HepG2 (cell line): ENCODE measurements around the gene NFILZ. TPM values are rescaled to one million over a fixed set of nuclear protein-coding genes. Genes with fewer than 3 reads are reported as not detected.
A peak's percentile ranks its signal among the peaks of the same experiment; 100 is the strongest.

ENCODE experiments used
- ARID2 ChIP-seq: sonication (generic); formaldehyde crosslinking; IDR thresholded peaks from 2 replicates; pipeline ENCODE4 v1.8.1; 2022; ENCODE audit warnings: mild to moderate bottlenecking, missing genetic modification reagents, borderline replicate concordance
- ETV5 ChIP-seq: IDR thresholded peaks from 2 replicates; pipeline ENCODE4 v1.6.1; 2018; ENCODE audit warnings: missing biosample characterization, missing genetic modification reagents, inconsistent platforms, borderline replicate concordance
- GABPA ChIP-seq, 2 experiments: IDR thresholded peaks; 2 replicates each; pipeline ENCODE4 v1.6.1; 2011 to 2016; ENCODE audit warnings: low read depth in 2 of 2, low read length in 1 of 2, missing biosample characterization in 1 of 2, missing genetic modification characterization in 1 of 2
- HMGXB4 ChIP-seq, 2 experiments: sonication (generic) in 1 of 2; formaldehyde crosslinking in 1 of 2; IDR thresholded peaks; 2 replicates each; pipeline versions ENCODE4 v1.4.0 to v1.6.1; 2018 to 2020; ENCODE audit warnings: missing genetic modification reagents in 2 of 2, borderline replicate concordance in 1 of 2, low read depth in 1 of 2, mild to moderate bottlenecking in 1 of 2, missing biosample characterization in 1 of 2
- KAT2B ChIP-seq: fragments of 150-350 bp; IDR thresholded peaks from 2 replicates; pipeline ENCODE4 v1.6.1; 2014; ENCODE audit warnings: low read depth, low read length, borderline replicate concordance
- MED1 ChIP-seq: sonication (generic); formaldehyde crosslinking; IDR thresholded peaks from 2 replicates; pipeline ENCODE4 v1.4.0; 2020; ENCODE audit warnings: missing genetic modification reagents
- MIER2 ChIP-seq: IDR thresholded peaks from 2 replicates; pipeline ENCODE4 v1.6.1; 2016; ENCODE audit warnings: missing biosample characterization, missing genetic modification reagents
- PHF5A ChIP-seq: IDR thresholded peaks from one replicate; pipeline ENCODE4 v1.6.1; 2018; ENCODE audit warnings: low read depth, missing genetic modification reagents; ENCODE audit not compliant: unreplicated experiment
- RXRB ChIP-seq: IDR thresholded peaks from 2 replicates; pipeline ENCODE4 v1.6.1; 2016; ENCODE audit warnings: borderline replicate concordance, missing genetic modification reagents, missing compliant biosample characterization
- SOX6 ChIP-seq, 2 experiments: fragments of 450-650 bp in 1 of 2; sonication (generic) in 1 of 2; formaldehyde crosslinking in 1 of 2; IDR thresholded peaks; 2 replicates each; pipeline versions ENCODE4 v1.4.0 to v1.6.1; 2017 to 2020; ENCODE audit warnings: antibody characterized with exemption in 1 of 2, mild to moderate bottlenecking in 1 of 2, missing genetic modification reagents in 1 of 2
- SRSF4 ChIP-seq: fragments of 200-400 bp; formaldehyde crosslinking; IDR thresholded peaks from one replicate; pipeline ENCODE4 v1.6.1; 2018; ENCODE audit warnings: mild to moderate bottlenecking, low read depth, low read length, moderate library complexity; ENCODE audit not compliant: poor library complexity, severe bottlenecking
- XRCC5 ChIP-seq: fragments of 200-400 bp; formaldehyde crosslinking; optimal IDR thresholded peaks from 2 replicates; pipeline ENCODE3; 2017; ENCODE audit warnings: mild to moderate bottlenecking, low read length
- YEATS4 ChIP-seq: sonication (generic); formaldehyde crosslinking; IDR thresholded peaks from 2 replicates; pipeline ENCODE4 v1.4.0; 2020; ENCODE audit warnings: missing genetic modification reagents, borderline replicate concordance
- ZNF510 ChIP-seq: sonication (generic); formaldehyde crosslinking; IDR thresholded peaks from 2 replicates; pipeline ENCODE4 v1.4.0; 2020; ENCODE audit warnings: low read depth, mild to moderate bottlenecking, missing genetic modification reagents
- polyA plus RNA-seq, 8 experiments: library from polyadenylated mRNA; depleted of rRNA in 3 of 8; stranded (reverse) in 7 of 8; unstranded in 1 of 8; fragments of >200 nt; fragmentation: Illumina TruSeq in 4 of 8; extraction: Trizol in 4 of 8; gene quantifications; 2 replicates each; pipeline versions ENCODE4 v1.2.1 to v1.2.3, GENCODE V29; 2011 to 2016; ENCODE audit warnings: low read depth in 4 of 8, missing spikeins in 1 of 8, mixed read lengths in 1 of 8; ENCODE audit not compliant: insufficient read depth in 1 of 8
- total RNA-seq, 5 experiments: library from RNA; depleted of rRNA; stranded (reverse); fragments of >200 nt; fragmentation: Illumina TruSeq; extraction: Trizol; gene quantifications; 2 replicates each; pipeline ENCODE4 v1.2.3, GENCODE V29; 2016; ENCODE audit warnings: low read depth in 1 of 5
- TF ChIP-seq, protein P1 (sequence below): sonication (generic); formaldehyde crosslinking; IDR thresholded peaks from 2 replicates; pipeline ENCODE4 v1.4.0; 2020; ENCODE audit warnings: mild to moderate bottlenecking, missing genetic modification reagents
- TF ChIP-seq, protein P2 (sequence below): sonication (generic); formaldehyde crosslinking; IDR thresholded peaks from 2 replicates; pipeline ENCODE4 v1.4.0; 2020; ENCODE audit warnings: missing genetic modification reagents
- TF ChIP-seq, protein P3 (sequence below): sonication (generic); formaldehyde crosslinking; conservative IDR thresholded peaks from 2 replicates; pipeline ENCODE4 v1.8.1; 2023; ENCODE audit warnings: missing genetic modification reagents
- TF ChIP-seq, protein P4 (sequence below): sonication (generic); formaldehyde crosslinking; IDR thresholded peaks from 2 replicates; pipeline ENCODE4 v1.4.0; 2020; ENCODE audit warnings: missing genetic modification reagents

NFILZ gene
- total and polyA plus RNA-seq, 2 of the 13 experiments (the other 11 are each of a cell fraction or from before 2014, with no cell fraction given): not detected

- TF ChIP-seq RXRB (CRISPR knock-in tag) (peak; percentile 47; the same call in 1 of the 2 replicates), SOX6 (IDR thresholded peaks at IDR 0.05) (no peak), SOX6 (CRISPR knock-in tag; IDR thresholded peaks at IDR 0.05) (peak; percentile 31; the same call in 1 of the 2 replicates), KAT2B (no peak), XRCC5 (peak; percentile 97), SRSF4 (no peak), YEATS4 (CRISPR knock-in tag) (no peak), ZNF510 (CRISPR knock-in tag) (no peak), PHF5A (no peak), ETV5 (CRISPR knock-in tag) (peak; percentile 89), HMGXB4 (CRISPR knock-in tag; IDR thresholded peaks at IDR 0.05; ENCODE audit: borderline replicate concordance in 1 of 2, low read depth in 1 of 2) (peak; percentile 73 to 87), MIER2 (peak; percentile 57; the same call in 1 of the 2 replicates), ARID2 (CRISPR knock-in tag) (no peak), MED1 (CRISPR knock-in tag) (no peak), GABPA (IDR thresholded peaks at IDR 0.05; ENCODE audit: low read depth, low read length) (no peak), GABPA (CRISPR knock-in tag; IDR thresholded peaks at IDR 0.05; ENCODE audit: low read depth) (peak; percentile 72)
- TF ChIP-seq, protein P1, sequence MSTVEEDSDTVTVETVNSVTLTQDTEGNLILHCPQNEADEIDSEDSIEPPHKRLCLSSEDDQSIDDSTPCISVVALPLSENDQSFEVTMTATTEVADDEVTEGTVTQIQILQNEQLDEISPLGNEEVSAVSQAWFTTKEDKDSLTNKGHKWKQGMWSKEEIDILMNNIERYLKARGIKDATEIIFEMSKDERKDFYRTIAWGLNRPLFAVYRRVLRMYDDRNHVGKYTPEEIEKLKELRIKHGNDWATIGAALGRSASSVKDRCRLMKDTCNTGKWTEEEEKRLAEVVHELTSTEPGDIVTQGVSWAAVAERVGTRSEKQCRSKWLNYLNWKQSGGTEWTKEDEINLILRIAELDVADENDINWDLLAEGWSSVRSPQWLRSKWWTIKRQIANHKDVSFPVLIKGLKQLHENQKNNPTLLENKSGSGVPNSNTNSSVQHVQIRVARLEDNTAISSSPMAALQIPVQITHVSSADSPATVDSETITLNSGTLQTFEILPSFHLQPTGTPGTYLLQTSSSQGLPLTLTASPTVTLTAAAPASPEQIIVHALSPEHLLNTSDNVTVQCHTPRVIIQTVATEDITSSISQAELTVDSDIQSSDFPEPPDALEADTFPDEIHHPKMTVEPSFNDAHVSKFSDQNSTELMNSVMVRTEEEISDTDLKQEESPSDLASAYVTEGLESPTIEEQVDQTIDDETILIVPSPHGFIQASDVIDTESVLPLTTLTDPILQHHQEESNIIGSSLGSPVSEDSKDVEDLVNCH: no peak
- TF ChIP-seq, protein P2, sequence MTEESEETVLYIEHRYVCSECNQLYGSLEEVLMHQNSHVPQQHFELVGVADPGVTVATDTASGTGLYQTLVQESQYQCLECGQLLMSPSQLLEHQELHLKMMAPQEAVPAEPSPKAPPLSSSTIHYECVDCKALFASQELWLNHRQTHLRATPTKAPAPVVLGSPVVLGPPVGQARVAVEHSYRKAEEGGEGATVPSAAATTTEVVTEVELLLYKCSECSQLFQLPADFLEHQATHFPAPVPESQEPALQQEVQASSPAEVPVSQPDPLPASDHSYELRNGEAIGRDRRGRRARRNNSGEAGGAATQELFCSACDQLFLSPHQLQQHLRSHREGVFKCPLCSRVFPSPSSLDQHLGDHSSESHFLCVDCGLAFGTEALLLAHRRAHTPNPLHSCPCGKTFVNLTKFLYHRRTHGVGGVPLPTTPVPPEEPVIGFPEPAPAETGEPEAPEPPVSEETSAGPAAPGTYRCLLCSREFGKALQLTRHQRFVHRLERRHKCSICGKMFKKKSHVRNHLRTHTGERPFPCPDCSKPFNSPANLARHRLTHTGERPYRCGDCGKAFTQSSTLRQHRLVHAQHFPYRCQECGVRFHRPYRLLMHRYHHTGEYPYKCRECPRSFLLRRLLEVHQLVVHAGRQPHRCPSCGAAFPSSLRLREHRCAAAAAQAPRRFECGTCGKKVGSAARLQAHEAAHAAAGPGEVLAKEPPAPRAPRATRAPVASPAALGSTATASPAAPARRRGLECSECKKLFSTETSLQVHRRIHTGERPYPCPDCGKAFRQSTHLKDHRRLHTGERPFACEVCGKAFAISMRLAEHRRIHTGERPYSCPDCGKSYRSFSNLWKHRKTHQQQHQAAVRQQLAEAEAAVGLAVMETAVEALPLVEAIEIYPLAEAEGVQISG: peak; percentile 41
- TF ChIP-seq, protein P3, sequence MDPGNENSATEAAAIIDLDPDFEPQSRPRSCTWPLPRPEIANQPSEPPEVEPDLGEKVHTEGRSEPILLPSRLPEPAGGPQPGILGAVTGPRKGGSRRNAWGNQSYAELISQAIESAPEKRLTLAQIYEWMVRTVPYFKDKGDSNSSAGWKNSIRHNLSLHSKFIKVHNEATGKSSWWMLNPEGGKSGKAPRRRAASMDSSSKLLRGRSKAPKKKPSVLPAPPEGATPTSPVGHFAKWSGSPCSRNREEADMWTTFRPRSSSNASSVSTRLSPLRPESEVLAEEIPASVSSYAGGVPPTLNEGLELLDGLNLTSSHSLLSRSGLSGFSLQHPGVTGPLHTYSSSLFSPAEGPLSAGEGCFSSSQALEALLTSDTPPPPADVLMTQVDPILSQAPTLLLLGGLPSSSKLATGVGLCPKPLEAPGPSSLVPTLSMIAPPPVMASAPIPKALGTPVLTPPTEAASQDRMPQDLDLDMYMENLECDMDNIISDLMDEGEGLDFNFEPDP (CRISPR knock-in tag): no peak
- TF ChIP-seq, protein P4, sequence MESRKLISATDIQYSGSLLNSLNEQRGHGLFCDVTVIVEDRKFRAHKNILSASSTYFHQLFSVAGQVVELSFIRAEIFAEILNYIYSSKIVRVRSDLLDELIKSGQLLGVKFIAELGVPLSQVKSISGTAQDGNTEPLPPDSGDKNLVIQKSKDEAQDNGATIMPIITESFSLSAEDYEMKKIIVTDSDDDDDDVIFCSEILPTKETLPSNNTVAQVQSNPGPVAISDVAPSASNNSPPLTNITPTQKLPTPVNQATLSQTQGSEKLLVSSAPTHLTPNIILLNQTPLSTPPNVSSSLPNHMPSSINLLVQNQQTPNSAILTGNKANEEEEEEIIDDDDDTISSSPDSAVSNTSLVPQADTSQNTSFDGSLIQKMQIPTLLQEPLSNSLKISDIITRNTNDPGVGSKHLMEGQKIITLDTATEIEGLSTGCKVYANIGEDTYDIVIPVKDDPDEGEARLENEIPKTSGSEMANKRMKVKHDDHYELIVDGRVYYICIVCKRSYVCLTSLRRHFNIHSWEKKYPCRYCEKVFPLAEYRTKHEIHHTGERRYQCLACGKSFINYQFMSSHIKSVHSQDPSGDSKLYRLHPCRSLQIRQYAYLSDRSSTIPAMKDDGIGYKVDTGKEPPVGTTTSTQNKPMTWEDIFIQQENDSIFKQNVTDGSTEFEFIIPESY (CRISPR knock-in tag): peak; percentile 70
Observed at GRCh38 chr19:8580710-8581281, 49.6 kb upstream of the NFILZ start (continued).
